Ishikawa (cell line): ENCODE measurements around the gene PDE7B.

Experiments
- CEBPB ChIP-seq: IDR thresholded peaks from 2 replicates; pipeline ENCODE4 v1.6.1; 2012
- EP300 ChIP-seq: IDR thresholded peaks from 2 replicates; pipeline ENCODE4 v1.6.1; 2012; ENCODE audit warnings: borderline replicate concordance
- FOXM1 ChIP-seq: IDR thresholded peaks from 2 replicates; pipeline ENCODE4 v1.6.1; 2012; ENCODE audit warnings: low read depth, borderline replicate concordance
- RAD21 ChIP-seq: IDR thresholded peaks from 2 replicates; pipeline ENCODE4 v1.6.1; 2012; ENCODE audit warnings: low read depth
- REST ChIP-seq: IDR thresholded peaks from 2 replicates; pipeline ENCODE4 v1.6.1; 2012; ENCODE audit warnings: low read depth, mild to moderate bottlenecking
- TAF1 ChIP-seq: IDR thresholded peaks from 2 replicates; pipeline ENCODE4 v1.6.1; 2012; ENCODE audit warnings: low read depth, mild to moderate bottlenecking
- TEAD4 ChIP-seq: IDR thresholded peaks from 2 replicates; pipeline ENCODE4 v1.6.1; 2012
- YY1 ChIP-seq: IDR thresholded peaks from 2 replicates; pipeline ENCODE4 v1.6.1; 2012; ENCODE audit warnings: low read depth
- ZBTB7A ChIP-seq: IDR thresholded peaks from 2 replicates; pipeline ENCODE4 v1.6.1; 2012; ENCODE audit warnings: low read depth
- TF ChIP-seq, protein P1 (sequence below): IDR thresholded peaks from 2 replicates; pipeline ENCODE4 v1.6.1; 2012

GRCh38 chr6:136030131-136030530 lies 178.6 kb downstream of the PDE7B start:
- TF ChIP-seq YY1 (no peak), RAD21 (no peak), REST (no peak), ZBTB7A (no peak), EP300 (no peak), CEBPB (no peak), TAF1 (no peak), TEAD4 (no peak), FOXM1 (no peak)
- TF ChIP-seq, protein P1, sequence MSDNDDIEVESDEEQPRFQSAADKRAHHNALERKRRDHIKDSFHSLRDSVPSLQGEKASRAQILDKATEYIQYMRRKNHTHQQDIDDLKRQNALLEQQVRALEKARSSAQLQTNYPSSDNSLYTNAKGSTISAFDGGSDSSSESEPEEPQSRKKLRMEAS: no peak
